NCI-H187 (cell line): ENCODE data around the gene ZG16B.

Experiments used
- DNase-seq, 2 experiments: peaks; one replicate each; lab custom pipeline; 2025; lab: John Stamatoyannopoulos, UW

ZG16B gene

GRCh38 chr16:2845116-2845515 is 15.0 kb downstream of the ZG16B start:
- no peak for DNase-seq

DNA sequence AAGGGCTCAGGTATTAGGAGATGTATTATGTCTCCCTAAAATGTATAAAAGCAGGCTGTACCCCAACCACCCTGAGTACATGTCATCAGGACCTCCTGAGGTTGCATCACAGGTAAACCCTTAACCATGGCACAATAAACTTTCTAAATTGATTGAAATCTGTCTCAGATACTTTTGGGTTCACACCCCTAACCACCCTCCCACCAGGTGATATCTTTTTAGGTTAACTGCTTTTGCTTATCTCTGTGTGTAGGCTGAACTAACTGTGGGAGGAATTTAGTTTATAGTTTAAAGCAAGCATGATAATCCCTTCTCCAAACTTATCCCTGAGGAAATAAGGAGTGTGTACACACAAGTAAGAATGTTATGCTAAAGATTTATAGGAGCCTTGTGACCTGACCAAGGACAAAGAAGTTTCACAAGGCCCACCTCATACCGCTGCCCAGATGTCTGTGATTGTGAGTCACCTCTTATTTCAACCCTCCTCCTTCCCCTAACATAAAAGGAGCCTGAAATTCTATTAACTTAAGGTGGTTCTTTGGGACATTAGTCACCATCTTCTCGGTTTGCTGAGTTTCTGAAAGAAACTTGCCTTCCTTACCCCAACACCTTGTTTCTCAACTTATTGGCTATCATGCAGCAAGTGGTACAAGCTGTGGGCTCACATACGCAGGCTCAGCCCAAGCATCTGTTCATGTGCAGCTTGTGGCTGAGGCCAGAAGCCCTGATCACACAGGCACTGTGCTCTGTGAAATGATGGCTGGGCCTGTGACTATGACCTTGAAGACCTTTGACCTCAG is 16.6 kb downstream of the ZG16B start:
- DNase-seq = no peak

GRCh38 chr16:2848933-2849725 is 19.0 kb downstream of the ZG16B start:
- DNase-seq = no peak

DNA sequence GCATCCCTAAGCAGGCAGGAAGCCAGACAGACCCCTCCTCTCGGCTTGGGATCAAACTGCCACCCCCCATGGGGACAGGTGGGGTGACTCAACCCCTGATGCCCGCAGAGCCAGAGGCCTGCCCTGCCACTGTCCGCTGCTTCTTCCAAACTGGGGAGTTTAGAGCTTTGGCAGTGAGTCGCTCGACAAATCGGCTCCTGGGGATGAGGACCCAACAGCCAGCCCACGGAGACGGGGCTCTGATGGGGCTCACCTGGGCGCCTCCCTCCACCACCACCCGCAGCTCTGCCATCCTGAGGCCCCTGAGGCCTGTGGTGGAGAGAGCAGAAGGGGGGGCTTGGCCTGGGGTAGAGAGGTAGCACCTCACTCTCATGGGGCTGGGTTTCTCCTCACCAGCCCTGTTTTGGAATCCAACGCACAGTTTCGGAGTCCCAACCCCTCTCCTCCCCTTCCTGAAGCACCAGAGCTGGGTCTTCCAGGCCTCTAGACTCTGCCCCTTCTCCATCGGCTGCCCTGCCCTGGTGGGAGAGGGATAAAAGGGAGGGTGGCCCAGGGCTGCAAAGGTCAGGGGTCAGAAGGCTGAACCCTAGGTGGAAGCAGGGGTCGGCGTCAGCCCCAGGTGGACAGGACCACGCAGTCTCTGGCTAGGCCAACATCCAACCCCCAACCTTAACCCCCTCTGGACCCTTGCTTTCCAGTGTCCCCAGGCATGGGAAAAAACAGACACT is 22.1 kb downstream of the ZG16B start:
- DNase-seq = no peak

DNA sequence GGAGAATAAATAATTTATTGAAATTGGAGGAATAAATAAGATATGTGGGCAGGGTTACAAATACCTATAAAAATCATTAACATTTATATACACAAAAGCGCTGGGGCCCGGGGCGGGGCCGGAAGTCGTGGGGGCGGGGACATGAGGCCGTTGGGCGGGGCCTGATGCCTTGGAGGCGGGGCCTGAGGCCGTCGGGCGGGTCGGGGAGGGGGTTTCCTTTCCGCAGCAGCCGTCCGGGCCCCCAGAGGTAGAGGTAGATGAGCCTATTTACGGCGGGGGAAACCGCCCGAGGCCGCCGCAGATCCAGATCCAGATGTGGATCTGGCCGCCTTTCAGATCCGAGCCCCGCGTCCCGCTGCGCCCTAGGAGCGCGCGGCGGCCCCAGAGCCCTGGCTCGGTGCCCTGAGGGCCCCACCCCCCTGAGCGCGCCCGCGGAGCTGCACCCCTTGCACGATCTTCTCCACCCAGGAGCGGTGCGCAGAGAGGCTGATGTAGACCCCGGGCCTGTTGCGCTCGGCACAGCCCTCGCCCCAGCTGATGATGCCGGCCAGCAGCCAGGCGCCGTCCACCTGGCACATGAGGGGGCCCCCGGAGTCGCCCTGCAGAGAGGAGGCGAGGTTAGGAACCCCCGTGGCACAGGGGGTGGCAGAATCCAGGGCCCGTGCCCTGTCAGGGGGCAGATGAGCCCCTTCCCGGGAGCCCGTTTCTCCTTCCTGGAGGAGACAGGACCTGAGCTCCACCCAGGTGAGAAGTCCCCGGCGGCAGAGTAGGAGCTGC is 22.8 kb downstream of the ZG16B start:
- no peak for DNase-seq

DNA sequence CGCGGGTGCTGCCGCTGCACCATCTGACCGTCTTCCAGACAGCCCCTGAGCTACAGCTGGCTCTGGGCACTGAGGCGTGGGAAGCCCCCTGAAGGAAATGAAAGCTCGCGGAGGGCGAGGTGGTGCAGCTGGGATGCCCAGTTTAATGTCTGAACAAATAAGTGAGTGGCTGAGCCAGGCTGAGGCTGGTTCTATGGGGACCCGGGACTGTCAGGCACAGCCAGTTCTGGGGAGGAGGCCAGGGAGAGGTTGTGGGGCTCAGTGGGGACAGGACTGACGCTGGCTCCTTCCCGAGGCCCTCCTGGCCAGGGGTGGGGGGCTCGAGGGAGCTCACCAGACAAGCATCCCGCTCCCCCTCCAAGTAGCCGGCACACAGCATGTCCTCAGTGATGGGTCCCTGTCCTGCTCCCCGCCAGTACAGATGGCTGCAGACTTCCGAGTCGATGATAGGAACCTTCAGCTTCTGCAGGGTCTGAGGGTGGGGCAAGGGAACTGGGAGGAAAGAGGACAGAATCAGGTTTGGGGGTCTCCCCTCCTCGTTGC is 23.5 kb downstream of the ZG16B start:
- DNase-seq = no peak

- DNase-seq = no peak
Observed at GRCh38 chr16:2854700-2855309, 24.7 kb downstream of the ZG16B start.

- DNase-seq = no peak
Observed at GRCh38 chr16:2855536-2855935, 25.4 kb downstream of the ZG16B start.

DNA sequence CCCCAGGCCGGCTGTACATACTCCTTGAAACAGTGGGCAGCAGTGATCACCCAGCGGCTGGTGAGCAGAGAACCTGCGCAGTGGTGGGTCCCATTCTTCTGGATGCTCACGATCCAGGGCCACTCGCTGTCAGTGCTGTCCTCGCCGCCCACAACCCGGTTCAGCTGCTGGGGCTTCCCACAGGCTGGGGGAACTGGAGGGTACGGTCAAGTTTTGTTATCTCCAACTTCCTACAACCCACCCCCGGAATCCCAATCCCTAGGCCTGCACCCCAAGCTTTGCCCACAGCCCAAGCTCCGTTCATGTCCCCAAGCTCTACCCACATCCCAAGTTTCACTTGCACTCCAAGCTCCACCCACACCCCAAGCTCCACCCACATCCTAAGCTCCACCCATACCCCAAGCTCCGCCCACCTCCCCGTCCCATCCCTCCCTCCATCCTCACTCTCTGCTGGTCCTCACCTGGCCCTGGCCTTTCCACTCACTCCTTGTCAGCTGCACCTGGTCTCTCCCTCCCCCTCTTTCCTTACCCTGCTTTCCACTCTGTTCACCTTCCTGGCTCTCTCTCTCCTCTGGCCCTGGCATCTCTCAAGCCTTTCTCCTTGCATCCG is 26.1 kb downstream of the ZG16B start:
- DNase-seq = peak; percentile 15 to 16

DNA sequence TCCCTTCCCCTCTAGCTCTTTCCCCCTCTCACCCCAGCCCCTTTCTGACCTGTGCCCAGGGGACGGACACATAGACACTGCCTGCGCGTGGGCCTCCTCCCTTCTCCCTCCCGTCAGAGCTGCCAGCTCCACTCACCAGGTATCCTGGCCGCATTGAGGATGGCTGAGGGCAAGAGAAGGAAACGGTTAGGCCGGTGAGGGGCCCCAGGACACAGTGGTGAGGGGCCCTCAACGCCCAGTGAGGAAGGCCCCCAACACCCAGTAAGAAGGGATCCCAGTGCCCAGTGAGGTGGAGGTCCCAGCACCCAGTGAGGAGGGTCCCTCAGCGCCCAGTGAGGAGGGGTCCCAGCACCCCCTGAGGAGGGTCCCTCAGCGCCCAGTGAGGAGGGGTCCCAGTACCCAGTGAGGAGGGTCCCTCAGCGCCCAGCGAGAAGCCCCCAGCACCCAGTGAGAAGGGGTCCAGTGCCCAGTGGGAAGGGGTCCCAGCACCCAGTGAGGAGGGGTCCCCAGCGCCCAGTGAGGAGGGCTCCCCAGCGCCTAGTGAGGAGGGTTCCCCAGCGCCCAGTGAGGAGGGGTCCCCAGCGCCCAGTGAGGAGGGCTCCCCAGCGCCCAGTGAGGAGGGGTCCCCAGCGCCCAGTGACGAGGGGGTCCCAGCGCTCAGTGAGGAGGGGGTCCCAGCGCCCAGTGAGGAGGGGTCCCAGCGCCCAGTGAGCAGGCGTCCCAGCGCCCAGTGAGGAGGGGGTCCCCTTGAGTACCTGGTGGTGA is 26.8 kb downstream of the ZG16B start:
- no peak for DNase-seq

DNA sequence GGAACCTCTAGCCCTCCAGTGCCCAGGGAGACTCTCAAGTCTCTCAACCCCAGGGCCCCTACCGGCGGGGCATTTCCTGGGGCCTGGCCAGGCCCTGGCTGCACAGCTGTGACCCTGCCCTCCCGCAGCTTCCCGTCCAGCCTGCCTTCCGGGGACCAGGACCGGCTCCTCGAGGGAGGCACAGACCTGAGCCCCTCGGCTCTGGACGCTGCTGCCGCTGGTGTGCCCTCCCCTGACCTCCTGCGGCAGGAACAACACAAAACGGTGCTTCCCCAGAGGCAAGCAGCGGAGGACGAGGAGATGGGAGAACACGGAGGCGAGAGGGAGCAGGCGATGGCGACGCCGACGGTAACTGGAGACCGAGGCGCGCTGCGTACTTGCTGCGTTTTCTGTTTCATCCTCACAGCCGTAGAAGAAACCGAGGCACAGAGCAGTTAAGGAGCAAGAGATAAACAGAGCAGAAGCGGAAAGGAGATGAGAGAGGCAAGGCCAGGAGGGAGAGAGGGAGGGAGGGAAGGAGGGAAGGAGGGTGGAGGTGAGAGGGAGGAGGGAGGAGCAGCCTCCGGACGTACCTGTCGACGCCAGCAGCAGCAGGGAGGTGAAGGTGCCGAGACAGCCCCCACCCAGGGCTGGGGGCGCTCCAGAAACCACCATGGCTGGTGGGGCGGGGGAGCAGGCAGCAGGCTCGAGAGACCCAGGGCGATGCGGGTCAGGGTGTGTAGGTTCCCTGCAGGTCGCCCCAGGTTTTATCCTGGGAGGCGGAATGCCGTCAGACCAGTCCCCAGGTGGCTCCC is 27.5 kb downstream of the ZG16B start, which contains the start of gene PRSS22:
Gene PRSS22, minus strand, starts transcription at position 720 of the 794 bp plus-strand sequence. Its CDS starts 66 bp downstream, at position 654.
- no peak for DNase-seq

DNA sequence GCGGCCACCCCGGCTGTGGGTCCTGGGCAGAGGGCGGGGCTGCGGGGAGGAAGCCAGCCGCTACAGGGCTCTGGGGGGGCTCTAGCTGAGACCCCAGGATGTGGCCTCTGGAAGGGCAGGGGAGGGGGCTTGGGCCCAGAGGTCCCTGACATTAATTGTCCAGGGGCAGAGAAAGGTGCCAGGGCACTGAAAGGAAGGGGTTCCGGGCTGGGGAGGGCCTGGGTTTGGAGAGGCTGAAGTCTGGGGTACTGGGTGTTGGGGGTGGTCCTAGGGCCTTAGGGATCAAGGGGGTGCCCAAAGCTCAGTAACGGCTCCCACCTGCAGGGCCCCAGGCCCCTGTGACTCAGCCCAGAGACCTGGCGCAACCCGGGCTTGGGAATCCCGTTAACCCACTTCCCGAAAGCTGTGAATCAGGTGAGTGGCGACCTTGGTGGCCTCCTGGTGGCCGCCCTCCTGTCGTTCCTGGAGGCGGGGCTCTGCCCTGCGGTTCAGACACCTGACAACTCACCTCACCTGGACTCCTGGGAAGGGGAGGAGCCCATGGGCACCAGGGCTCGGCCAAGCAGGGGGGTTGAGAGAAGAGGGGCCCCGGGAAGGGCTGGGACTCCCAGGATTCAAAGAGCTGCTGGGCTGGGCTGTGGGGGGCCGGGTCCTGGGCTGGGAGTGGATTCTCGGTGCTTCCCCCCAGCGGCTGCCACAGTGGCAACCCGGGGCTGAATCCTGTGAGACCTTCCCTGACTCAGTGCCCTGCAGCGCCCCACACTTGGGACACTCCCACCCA is 28.3 kb downstream of the ZG16B start:
- DNase-seq = no peak

DNA sequence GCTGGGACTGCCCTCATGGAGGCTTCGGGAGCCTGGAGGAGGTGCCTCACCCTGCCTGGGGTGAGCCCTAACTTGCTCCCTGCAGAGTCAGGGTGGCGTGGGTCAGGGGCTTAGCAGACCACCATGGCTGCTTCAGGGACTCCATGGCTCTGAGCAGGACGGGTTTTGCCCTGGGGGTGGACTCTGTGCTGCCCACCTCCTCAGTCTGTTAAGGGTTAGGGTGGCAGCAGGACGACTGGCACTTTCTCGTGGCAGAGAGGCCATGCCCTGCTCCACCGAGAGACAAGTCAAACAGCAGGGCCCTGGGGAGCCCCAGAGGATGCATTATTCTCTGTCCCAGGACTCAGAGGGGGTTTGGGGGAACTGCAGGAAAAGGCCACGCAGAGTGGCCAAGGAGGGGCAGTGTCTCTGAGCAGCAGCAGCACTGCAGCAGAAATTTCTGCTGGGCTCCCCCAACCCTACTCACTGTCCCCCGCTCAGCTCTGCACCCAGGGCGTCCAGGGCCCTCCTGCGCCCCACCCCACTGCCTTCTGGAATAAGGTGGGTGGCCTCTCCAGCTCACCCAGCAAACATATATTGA is 29.7 kb downstream of the ZG16B start:
- no peak for DNase-seq

- no peak for DNase-seq
Observed at GRCh38 chr16:2860826-2861567, 30.9 kb downstream of the ZG16B start.

- no peak for DNase-seq
Observed at GRCh38 chr16:2865651-2866050, 35.5 kb downstream of the ZG16B start.

DNA sequence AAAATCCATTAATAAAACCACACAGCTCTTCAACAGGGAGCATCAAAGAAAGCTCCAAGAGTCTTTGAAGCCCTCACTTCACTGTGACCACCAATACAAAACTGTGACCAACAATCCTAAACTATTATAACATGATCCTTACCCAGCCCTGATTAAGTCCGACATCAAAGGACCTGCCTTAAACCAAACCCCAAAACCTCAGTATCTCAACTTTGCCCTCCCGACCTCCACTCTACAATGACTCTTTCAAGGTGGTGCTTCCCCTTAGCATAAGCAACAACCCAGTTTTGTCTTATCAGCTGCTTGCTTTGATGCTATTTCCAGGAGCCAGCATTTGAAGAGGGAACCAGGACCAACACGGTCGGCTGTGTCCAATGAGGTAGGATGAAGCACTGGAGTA is 36.3 kb downstream of the ZG16B start:
- no peak for DNase-seq

GRCh38 chr16:2867661-2867986 is 37.5 kb downstream of the ZG16B start:
- DNase-seq = no peak
